GM19025 (cell line): ENCODE measurements around the gene OPTC.

Experiments
- ATAC-seq: cut with Tn5 transposase; IDR thresholded peaks from one replicate; pipeline ENCODE4 v1.9.1; 2021; ENCODE audit warnings: mild to moderate bottlenecking, low read depth, moderate library complexity; ENCODE audit not compliant: unreplicated experiment

The OPTC gene

GRCh38 chr1:203488539-203488938 is 5.4 kb upstream of the OPTC start:
- no peak for ATAC-seq

GRCh38 chr1:203490607-203491006 is 3.3 kb upstream of the OPTC start:
- ATAC-seq = no peak

- no peak for ATAC-seq
Observed at GRCh38 chr1:203491664-203492063, 2.3 kb upstream of the OPTC start.

GRCh38 chr1:203492082-203492747 is 1.7 kb upstream of the OPTC start:
- ATAC-seq = no peak

GRCh38 chr1:203492748-203493130 is 1.2 kb upstream of the OPTC start:
- no peak for ATAC-seq

GRCh38 chr1:203495845-203496244 is 1.9 kb downstream of the OPTC start:
- ATAC-seq = no peak

- no peak for ATAC-seq
Observed at GRCh38 chr1:203497269-203497777, 3.4 kb downstream of the OPTC start.

GRCh38 chr1:203499643-203500278 is 5.8 kb downstream of the OPTC start:
- ATAC-seq = no peak

GRCh38 chr1:203500279-203500678 is 6.3 kb downstream of the OPTC start:
- ATAC-seq = no peak

- ATAC-seq = no peak
Observed at GRCh38 chr1:203503836-203504235, 9.9 kb downstream of the OPTC start.

GRCh38 chr1:203504400-203505250 is 10.7 kb downstream of the OPTC start:
- ATAC-seq = no peak

GRCh38 chr1:203505526-203506204 is 11.7 kb downstream of the OPTC start:
- ATAC-seq = no peak

- ATAC-seq = no peak
Observed at GRCh38 chr1:203506858-203507626, 13.1 kb downstream of the OPTC start.

- ATAC-seq = no peak
Observed at GRCh38 chr1:203507759-203508158, 13.8 kb downstream of the OPTC start.

GRCh38 chr1:203508463-203509073 is 14.6 kb downstream of the OPTC start:
- no peak for ATAC-seq

- no peak for ATAC-seq
Observed at GRCh38 chr1:203509135-203509534, 15.2 kb downstream of the OPTC start.

- ATAC-seq = no peak
Observed at GRCh38 chr1:203511513-203511912, 17.6 kb downstream of the OPTC start.

- ATAC-seq = no peak
Observed at GRCh38 chr1:203511930-203512329, 18.0 kb downstream of the OPTC start.

- ATAC-seq = no peak
Observed at GRCh38 chr1:203512517-203512847, 18.5 kb downstream of the OPTC start.
